ENCODE measurements around the gene NECTIN1. TPM values are rescaled to one million over a fixed set of nuclear protein-coding genes. Genes with fewer than 3 reads are reported as not detected.

NECTIN1 gene
- total RNA-seq, 1 donor from 2014 or later, result 36.7 TPM

DNA sequence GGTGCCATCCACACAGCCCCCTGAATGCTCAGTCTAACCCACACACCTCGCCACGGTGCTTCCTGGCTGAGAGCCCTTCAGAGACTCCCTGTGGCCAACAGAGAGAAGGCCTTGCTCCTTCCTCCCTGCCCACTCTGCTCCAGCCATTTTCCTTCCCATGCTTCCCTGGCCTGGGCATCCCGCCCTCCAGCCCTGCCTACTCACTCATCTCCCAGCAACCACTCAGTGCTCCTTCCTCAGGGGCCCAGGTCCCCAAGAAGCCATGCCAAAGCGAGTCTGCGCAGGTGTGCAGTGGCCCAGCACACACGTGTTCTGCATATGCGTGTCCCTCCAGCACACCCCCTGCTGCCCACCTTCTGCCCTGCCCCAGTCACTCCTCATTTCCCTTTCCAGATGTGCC lies 56.4 kb downstream of the NECTIN1 start:
- Mint-ChIP-seq H3K9me3 (no peaks in the 10 kb centered on the region), H3K27me3 (no peaks in the 10 kb centered on the region), H3K4me1 (peaks cover 31% of the 10 kb centered on the region), H3K36me3 (ENCODE audit: low read depth) (peaks cover 6% of the 10 kb centered on the region), H3K27ac (peak overlapping the region; percentile 91), H3K4me3 (no peak overlapping the region)
- ChIA-PET POLR2A (interaction anchor here (0.8 to 3.5 kb wide), 2 partner anchors 56 to 79 kb away, joined by 3 to 58 read pairs; partner anchors contain the start of gene NECTIN1), CTCF (interaction anchor here (1.9 to 8.9 kb wide), 3 partner anchors 56 to 435 kb away, joined by 13 to 117 read pairs (median 18); partner anchors contain the start of gene NECTIN1)
- ATAC-seq (ENCODE audit: low read depth) (no peak), DNase-seq (no peak)
- TF ChIP-seq, protein P1, sequence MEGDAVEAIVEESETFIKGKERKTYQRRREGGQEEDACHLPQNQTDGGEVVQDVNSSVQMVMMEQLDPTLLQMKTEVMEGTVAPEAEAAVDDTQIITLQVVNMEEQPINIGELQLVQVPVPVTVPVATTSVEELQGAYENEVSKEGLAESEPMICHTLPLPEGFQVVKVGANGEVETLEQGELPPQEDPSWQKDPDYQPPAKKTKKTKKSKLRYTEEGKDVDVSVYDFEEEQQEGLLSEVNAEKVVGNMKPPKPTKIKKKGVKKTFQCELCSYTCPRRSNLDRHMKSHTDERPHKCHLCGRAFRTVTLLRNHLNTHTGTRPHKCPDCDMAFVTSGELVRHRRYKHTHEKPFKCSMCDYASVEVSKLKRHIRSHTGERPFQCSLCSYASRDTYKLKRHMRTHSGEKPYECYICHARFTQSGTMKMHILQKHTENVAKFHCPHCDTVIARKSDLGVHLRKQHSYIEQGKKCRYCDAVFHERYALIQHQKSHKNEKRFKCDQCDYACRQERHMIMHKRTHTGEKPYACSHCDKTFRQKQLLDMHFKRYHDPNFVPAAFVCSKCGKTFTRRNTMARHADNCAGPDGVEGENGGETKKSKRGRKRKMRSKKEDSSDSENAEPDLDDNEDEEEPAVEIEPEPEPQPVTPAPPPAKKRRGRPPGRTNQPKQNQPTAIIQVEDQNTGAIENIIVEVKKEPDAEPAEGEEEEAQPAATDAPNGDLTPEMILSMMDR (IDR thresholded peaks at IDR 0.05), result no peak
- intact Hi-C loops (cut with micrococcal nuclease), result loop anchor here (2.0 to 10.0 kb wide), 2 partner anchors 78 to 542 kb away; partner anchors contain the start of gene OAF

DNA sequence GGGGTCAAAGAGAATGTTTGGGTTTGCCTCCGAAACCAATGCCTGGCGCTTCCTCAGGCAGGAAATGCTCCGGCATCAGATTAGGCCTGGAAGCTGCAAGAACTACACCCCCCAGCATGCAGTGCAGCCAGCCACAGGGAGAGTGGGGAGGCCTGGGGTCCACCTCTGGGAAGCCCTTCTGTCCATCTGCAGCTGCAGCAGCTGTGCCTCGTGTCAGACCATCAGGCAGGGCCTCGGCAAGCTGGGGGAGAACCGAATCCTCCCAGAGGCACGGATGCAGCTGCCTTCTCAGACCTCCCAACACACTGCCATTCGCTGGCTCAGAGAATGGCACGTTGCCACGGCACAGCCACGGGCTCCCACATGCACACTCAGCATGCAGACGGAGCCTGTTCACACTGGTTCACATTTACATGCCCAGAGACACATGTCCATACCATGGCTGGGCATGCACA lies 57.4 kb downstream of the NECTIN1 start:
- no peaks in the 10 kb centered on the region for H3K27me3 Mint-ChIP-seq
- H3K4me3 Mint-ChIP-seq, result no peak overlapping the region
- intact Hi-C loops (cut with micrococcal nuclease), result loop anchor here (2.0 to 10.0 kb wide), 2 partner anchors 79 to 543 kb away; partner anchors contain the start of gene OAF
- H3K27ac Mint-ChIP-seq, result no peak overlapping the region
- no peak for ATAC-seq (ENCODE audit: low read depth)
- CTCF ChIA-PET, result interaction anchor here (8.9 kb wide), 1 partner anchor 57 kb away, joined by 117 read pairs; the partner anchor contains the start of gene NECTIN1
- no peaks in the 10 kb centered on the region for H3K36me3 Mint-ChIP-seq (ENCODE audit: low read depth)
- POLR2A ChIA-PET, result no interaction called here
- TF ChIP-seq, protein P1 (IDR thresholded peaks at IDR 0.05), result no peak
- no peak for DNase-seq
- peaks cover 31% of the 10 kb centered on the region for H3K4me1 Mint-ChIP-seq
- H3K9me3 Mint-ChIP-seq, result no peaks in the 10 kb centered on the region

DNA sequence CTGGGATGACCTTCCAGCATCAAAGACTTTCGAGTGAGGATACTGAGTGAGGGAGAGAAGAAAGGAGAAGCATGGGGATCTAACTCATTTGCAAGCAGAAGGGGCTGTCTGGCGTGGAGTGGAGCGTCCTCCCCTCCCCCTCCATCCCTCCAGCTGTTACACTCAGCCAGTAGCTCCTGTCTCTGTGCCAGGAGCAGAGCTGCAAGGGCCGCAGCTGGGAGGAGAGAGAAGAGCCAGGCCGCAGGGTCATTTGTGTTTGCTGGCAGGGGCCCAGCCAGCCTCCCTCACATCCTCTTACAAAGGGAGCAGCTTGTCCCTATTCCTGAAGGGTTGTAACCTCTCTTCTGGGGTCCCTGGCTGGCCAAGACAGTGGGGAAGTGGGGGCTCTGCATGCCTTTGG lies 57.9 kb downstream of the NECTIN1 start:
- H3K4me1 Mint-ChIP-seq, result peaks cover 29% of the 10 kb centered on the region
- TF ChIP-seq, protein P1 (IDR thresholded peaks at IDR 0.05), result no peak
- no peaks in the 10 kb centered on the region for H3K27me3 Mint-ChIP-seq
- ChIA-PET CTCF (interaction anchor here (8.9 kb wide), 1 partner anchor 57 kb away, joined by 117 read pairs; the partner anchor contains the start of gene NECTIN1), POLR2A (no interaction called here)
- no peak overlapping the region for H3K27ac Mint-ChIP-seq
- H3K9me3 Mint-ChIP-seq, result no peaks in the 10 kb centered on the region
- intact Hi-C loops (cut with micrococcal nuclease), result loop anchor here (10.0 kb wide), 1 partner anchor 544 kb away; the partner anchor contains the start of gene OAF
- no peak overlapping the region for H3K4me3 Mint-ChIP-seq
- no peak for ATAC-seq (ENCODE audit: low read depth)
- no peaks in the 10 kb centered on the region for H3K36me3 Mint-ChIP-seq (ENCODE audit: low read depth)
- no peak for DNase-seq

DNA sequence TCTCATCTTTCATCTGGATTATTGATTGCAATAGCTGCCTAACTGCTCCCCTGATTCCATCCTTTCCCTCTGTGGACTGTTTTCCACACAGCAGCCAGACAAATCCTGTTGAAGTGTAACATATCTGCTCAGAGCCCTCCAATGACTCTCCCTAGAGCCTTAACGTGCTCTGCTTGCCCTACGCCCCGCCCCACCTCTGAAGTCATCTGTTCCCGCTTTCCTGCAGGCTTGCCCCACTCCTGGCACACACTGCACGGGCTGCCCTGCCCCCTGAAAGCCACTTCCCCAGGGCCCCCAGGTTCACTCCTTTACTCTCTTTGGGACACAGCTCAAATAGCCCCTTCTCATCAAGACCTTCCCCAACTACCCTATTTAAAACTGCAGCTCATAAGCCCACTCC lies 59.5 kb downstream of the NECTIN1 start:
- H3K4me3 Mint-ChIP-seq, result no peak overlapping the region
- intact Hi-C loops (cut with micrococcal nuclease), result no loop called here
- no peaks in the 10 kb centered on the region for H3K9me3 Mint-ChIP-seq
- CTCF ChIA-PET, result interaction anchor here (0.8 to 8.9 kb wide), 2 partner anchors 59 to 410 kb away, joined by 3 to 117 read pairs; partner anchors contain the start of gene NECTIN1
- H3K36me3 Mint-ChIP-seq (ENCODE audit: low read depth), result no peaks in the 10 kb centered on the region
- H3K27me3 Mint-ChIP-seq, result no peaks in the 10 kb centered on the region
- DNase-seq (no peak), ATAC-seq (ENCODE audit: low read depth) (no peak)
- POLR2A ChIA-PET, result no interaction called here
- peaks cover 22% of the 10 kb centered on the region for H3K4me1 Mint-ChIP-seq
- H3K27ac Mint-ChIP-seq, result no peak overlapping the region
- TF ChIP-seq, protein P1 (IDR thresholded peaks at IDR 0.05), result no peak

DNA sequence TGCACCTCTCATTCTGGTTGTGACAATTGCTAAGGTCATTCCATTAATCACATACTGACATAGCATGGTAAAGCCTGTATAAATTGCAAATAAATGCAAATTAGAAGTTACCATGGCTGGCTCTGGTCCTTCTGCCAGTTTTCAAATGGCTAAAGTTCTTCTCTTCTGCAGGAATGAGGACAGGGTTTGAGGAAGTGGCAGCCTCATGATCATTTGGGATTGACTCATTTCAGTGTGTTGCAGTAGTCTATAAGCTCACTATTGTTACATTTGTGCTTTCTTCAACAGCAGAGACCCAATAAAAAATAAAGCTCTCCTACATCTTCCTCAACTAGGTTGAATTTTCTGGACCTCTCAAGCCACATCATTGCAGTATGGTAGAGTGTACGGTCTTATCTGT lies 60.3 kb downstream of the NECTIN1 start:
- no peak for ATAC-seq (ENCODE audit: low read depth)
- Mint-ChIP-seq H3K36me3 (ENCODE audit: low read depth) (no peaks in the 10 kb centered on the region), H3K27ac (no peak overlapping the region), H3K27me3 (no peaks in the 10 kb centered on the region), H3K4me3 (no peak overlapping the region), H3K4me1 (peaks cover 14% of the 10 kb centered on the region), H3K9me3 (no peaks in the 10 kb centered on the region)
- ChIA-PET POLR2A (no interaction called here), CTCF (interaction anchor here (0.8 to 8.9 kb wide), 4 partner anchors 59 to 634 kb away, joined by 3 to 117 read pairs (median 4); partner anchors contain the start of gene NECTIN1)
- DNase-seq, result no peak
- TF ChIP-seq, protein P1 (IDR thresholded peaks at IDR 0.05), result no peak
- intact Hi-C loops (cut with micrococcal nuclease), result no loop called here

All from activated B cell treated with CpG ODN at 0.5 μM for 24 hours (primary cell).